Ishikawa (cell line): Measurements from ENCODE around the gene ENTPD1.

Experiments
- CEBPB ChIP-seq: IDR thresholded peaks from 2 replicates; pipeline ENCODE4 v1.6.1; 2012
- CREB1 ChIP-seq: IDR thresholded peaks from 2 replicates; pipeline ENCODE4 v1.6.1; 2012; ENCODE audit warnings: low read depth
- EGR1 ChIP-seq: IDR thresholded peaks from 2 replicates; pipeline ENCODE4 v1.6.1; 2012
- EP300 ChIP-seq: IDR thresholded peaks from 2 replicates; pipeline ENCODE4 v1.6.1; 2012; ENCODE audit warnings: borderline replicate concordance
- FOXM1 ChIP-seq: IDR thresholded peaks from 2 replicates; pipeline ENCODE4 v1.6.1; 2012; ENCODE audit warnings: low read depth, borderline replicate concordance
- NFIC ChIP-seq: IDR thresholded peaks from 2 replicates; pipeline ENCODE4 v1.6.1; 2012
- RAD21 ChIP-seq: IDR thresholded peaks from 2 replicates; pipeline ENCODE4 v1.6.1; 2012; ENCODE audit warnings: low read depth
- REST ChIP-seq: IDR thresholded peaks from 2 replicates; pipeline ENCODE4 v1.6.1; 2012; ENCODE audit warnings: low read depth, mild to moderate bottlenecking
- TAF1 ChIP-seq: IDR thresholded peaks from 2 replicates; pipeline ENCODE4 v1.6.1; 2012; ENCODE audit warnings: low read depth, mild to moderate bottlenecking
- TCF12 ChIP-seq: IDR thresholded peaks from 2 replicates; pipeline ENCODE4 v1.6.1; 2012; ENCODE audit warnings: low read depth
- TEAD4 ChIP-seq: IDR thresholded peaks from 2 replicates; pipeline ENCODE4 v1.6.1; 2012
- YY1 ChIP-seq: IDR thresholded peaks from 2 replicates; pipeline ENCODE4 v1.6.1; 2012; ENCODE audit warnings: low read depth
- ZBTB7A ChIP-seq: IDR thresholded peaks from 2 replicates; pipeline ENCODE4 v1.6.1; 2012; ENCODE audit warnings: low read depth
- TF ChIP-seq, protein P1 (sequence below): IDR thresholded peaks from 2 replicates; pipeline ENCODE4 v1.6.1; 2012
- TF ChIP-seq, protein P2 (sequence below): IDR thresholded peaks from 2 replicates; pipeline ENCODE4 v1.6.1; 2012

The ENTPD1 gene

DNA sequence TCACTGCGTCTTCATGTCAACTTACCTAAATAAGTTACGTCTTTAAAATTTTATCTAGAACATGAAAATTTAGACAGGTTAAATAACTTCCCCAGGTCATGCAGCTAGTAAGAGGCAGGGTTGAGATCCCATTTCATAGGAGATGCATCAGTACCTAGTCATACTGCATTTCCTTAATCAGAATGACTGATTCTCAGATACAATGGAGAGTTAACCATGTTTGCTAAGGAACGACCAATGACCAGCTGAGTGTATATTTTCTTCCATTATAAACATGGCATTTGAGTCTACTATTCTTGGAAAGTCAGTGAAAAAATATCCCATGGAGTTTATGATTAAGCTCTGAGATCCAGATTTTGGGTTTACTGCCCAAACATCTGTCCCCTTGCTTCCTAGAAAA is 39.6 kb downstream of the ENTPD1 start:
- TF ChIP-seq EP300 = no peak
- no peak for TF ChIP-seq TCF12
- TF ChIP-seq REST = no peak
- TF ChIP-seq, protein P1, sequence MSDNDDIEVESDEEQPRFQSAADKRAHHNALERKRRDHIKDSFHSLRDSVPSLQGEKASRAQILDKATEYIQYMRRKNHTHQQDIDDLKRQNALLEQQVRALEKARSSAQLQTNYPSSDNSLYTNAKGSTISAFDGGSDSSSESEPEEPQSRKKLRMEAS = no peak
- no peak for TF ChIP-seq EGR1
- no peak for TF ChIP-seq FOXM1
- no peak for TF ChIP-seq YY1
- no peak for TF ChIP-seq NFIC
- no peak for TF ChIP-seq TAF1
- no peak for TF ChIP-seq CEBPB
- no peak for TF ChIP-seq RAD21
- no peak for TF ChIP-seq ZBTB7A
- TF ChIP-seq TEAD4 = no peak
- TF ChIP-seq, protein P2, sequence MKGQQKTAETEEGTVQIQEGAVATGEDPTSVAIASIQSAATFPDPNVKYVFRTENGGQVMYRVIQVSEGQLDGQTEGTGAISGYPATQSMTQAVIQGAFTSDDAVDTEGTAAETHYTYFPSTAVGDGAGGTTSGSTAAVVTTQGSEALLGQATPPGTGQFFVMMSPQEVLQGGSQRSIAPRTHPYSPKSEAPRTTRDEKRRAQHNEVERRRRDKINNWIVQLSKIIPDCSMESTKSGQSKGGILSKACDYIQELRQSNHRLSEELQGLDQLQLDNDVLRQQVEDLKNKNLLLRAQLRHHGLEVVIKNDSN = no peak
- no peak for TF ChIP-seq CREB1

DNA sequence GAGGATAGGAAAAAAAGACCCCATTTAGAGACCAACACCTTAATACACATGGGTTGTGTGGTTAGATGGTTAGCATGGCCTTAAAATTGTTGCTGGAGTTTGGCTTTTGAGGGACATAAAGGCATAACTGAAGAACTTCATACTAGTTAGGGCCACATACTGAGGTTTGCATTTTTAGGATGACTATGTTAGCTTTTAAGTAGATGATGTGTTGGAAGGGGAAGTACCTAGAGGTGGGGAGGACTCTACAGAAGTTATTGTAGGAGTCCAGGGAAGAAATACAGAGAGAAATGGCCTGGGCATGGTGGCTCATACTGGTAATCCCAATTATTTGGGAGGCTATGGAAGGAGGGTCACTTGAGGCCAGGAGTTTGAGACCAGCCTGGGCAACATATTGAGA is 40.5 kb downstream of the ENTPD1 start:
- no peak for TF ChIP-seq ZBTB7A
- TF ChIP-seq EP300 = no peak
- no peak for TF ChIP-seq REST
- TF ChIP-seq YY1 = no peak
- TF ChIP-seq NFIC = no peak
- TF ChIP-seq FOXM1 = no peak
- TF ChIP-seq TEAD4 = no peak
- TF ChIP-seq, protein P2 = no peak
- no peak for TF ChIP-seq CEBPB
- TF ChIP-seq EGR1 = no peak
- no peak for TF ChIP-seq TCF12
- TF ChIP-seq CREB1 = no peak
- TF ChIP-seq, protein P1 = no peak

DNA sequence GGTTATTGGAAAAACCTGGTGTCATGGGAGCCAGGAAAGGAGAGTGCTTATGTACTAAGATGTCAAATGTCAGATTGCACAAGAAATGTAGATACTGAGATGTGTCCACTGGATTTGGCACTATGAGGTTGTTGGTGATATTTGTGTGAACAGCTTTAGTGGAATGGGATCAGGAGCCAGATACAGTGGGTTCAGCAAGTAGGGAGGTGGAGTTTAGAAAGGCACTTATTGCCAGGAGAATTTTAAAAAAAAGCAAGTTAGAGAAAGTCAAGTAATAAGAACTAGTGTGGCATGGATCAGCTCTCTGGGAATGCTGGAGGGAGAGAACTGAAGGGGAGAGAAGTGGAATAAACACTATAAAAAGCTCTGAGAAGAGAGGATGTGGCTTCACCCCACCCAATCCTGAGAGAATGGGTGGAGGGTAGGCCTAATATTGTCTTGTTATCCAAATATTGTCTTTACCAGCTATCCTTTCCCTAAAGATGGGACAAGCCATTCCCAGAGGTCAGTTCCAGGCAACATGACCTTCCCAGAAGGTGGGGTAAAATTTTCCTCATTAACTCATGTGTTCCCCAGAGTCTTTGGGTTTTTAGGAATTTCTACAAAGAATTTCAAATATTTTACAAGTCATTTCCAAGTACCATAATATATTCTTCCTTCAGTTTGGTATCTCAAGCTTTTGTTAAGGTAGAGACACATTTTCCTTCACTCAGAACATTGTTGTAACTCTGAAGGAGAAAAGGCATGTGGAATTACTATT is 42.3 kb downstream of the ENTPD1 start:
- no peak for TF ChIP-seq EGR1
- no peak for TF ChIP-seq TCF12
- no peak for TF ChIP-seq CREB1
- no peak for TF ChIP-seq RAD21
- no peak for TF ChIP-seq EP300
- TF ChIP-seq, protein P2 = no peak
- TF ChIP-seq CEBPB = no peak
- TF ChIP-seq, protein P1 = no peak
- TF ChIP-seq TEAD4 = no peak
- no peak for TF ChIP-seq TAF1
- TF ChIP-seq ZBTB7A = no peak
- no peak for TF ChIP-seq NFIC
- TF ChIP-seq YY1 = no peak
- TF ChIP-seq FOXM1 = no peak
- TF ChIP-seq REST = no peak
